ENCODE results near the gene KIF11. TPM values are rescaled to one million over a fixed set of nuclear protein-coding genes. Genes with fewer than 3 reads are reported as not detected.

Gene KIF11
- total RNA-seq, 2 experiments from 2014 or later: 43.8 to 44.4 TPM

GRCh38 chr10:92598321-92598720 lies 5.4 kb downstream of the KIF11 start:
- no peak for ATAC-seq
- Mint-ChIP-seq H3K4me3 (no peak overlapping the region), H3K9me3 (no peaks in the 10 kb centered on the region), H3K36me3 (ENCODE audit: low read depth) (peaks cover 23% of the 10 kb centered on the region), H3K4me1 (ENCODE audit: low read depth) (peaks cover 25% of the 10 kb centered on the region), H3K27me3 (peaks cover 4% of the 10 kb centered on the region), H3K27ac (no peak overlapping the region)
- ChIA-PET POLR2A (interaction anchor here (0.6 kb wide), 1 partner anchor 156 kb away, joined by 3 read pairs; no protein-coding TSS in a partner anchor), CTCF (no interaction called here)
- no peak for DNase-seq
- TF ChIP-seq CTCF (IDR thresholded peaks at IDR 0.05): no peak
- intact Hi-C loops (cut with micrococcal nuclease): no loop called here

- ATAC-seq (no peak), DNase-seq (no peak)
- CTCF ChIA-PET: no interaction called here
- Mint-ChIP-seq H3K27ac (no peak overlapping the region), H3K36me3 (ENCODE audit: low read depth) (peaks cover 38% of the 10 kb centered on the region), H3K9me3 (no peaks in the 10 kb centered on the region), H3K4me1 (ENCODE audit: low read depth) (peaks cover 25% of the 10 kb centered on the region), H3K27me3 (no peaks in the 10 kb centered on the region), H3K4me3 (no peak overlapping the region)
- POLR2A ChIA-PET: no interaction called here
- no peak for TF ChIP-seq CTCF (IDR thresholded peaks at IDR 0.05)
- intact Hi-C loops (cut with micrococcal nuclease): no loop called here
Measured at GRCh38 chr10:92604841-92605240, 11.9 kb downstream of the KIF11 start.

- Mint-ChIP-seq H3K9me3 (no peaks in the 10 kb centered on the region), H3K36me3 (ENCODE audit: low read depth) (peaks cover 52% of the 10 kb centered on the region), H3K4me3 (no peak overlapping the region), H3K27ac (no peak overlapping the region), H3K27me3 (no peaks in the 10 kb centered on the region), H3K4me1 (ENCODE audit: low read depth) (no peaks in the 10 kb centered on the region)
- TF ChIP-seq CTCF (IDR thresholded peaks at IDR 0.05): no peak
- intact Hi-C loops (cut with micrococcal nuclease): no loop called here
- no peak for DNase-seq
- ChIA-PET CTCF (interaction anchor here (1.3 kb wide), 1 partner anchor 96 kb away, joined by 3 read pairs; no protein-coding TSS in a partner anchor), POLR2A (interaction anchor here (1.5 kb wide), 1 partner anchor 26 kb away, joined by 4 read pairs; no protein-coding TSS in a partner anchor)
- no peak for ATAC-seq
Measured at GRCh38 chr10:92615515-92615914, 22.6 kb downstream of the KIF11 start.

- ATAC-seq (no peak), DNase-seq (no peak)
- CTCF ChIA-PET: interaction anchor here (1.9 kb wide), 1 partner anchor 102 kb away, joined by 4 read pairs; no protein-coding TSS in a partner anchor
- Mint-ChIP-seq H3K27ac (no peak overlapping the region), H3K9me3 (no peaks in the 10 kb centered on the region), H3K27me3 (no peaks in the 10 kb centered on the region), H3K36me3 (ENCODE audit: low read depth) (peaks cover 61% of the 10 kb centered on the region), H3K4me1 (ENCODE audit: low read depth) (no peaks in the 10 kb centered on the region), H3K4me3 (no peak overlapping the region)
- no peak for TF ChIP-seq CTCF (IDR thresholded peaks at IDR 0.05)
- intact Hi-C loops (cut with micrococcal nuclease): no loop called here
- POLR2A ChIA-PET: no interaction called here
Measured at GRCh38 chr10:92619368-92619767, 26.4 kb downstream of the KIF11 start.

- POLR2A ChIA-PET: interaction anchor here (0.6 kb wide), 1 partner anchor 490 kb away, joined by 3 read pairs; no protein-coding TSS in a partner anchor
- CTCF ChIA-PET: interaction anchor here (0.9 to 1.0 kb wide), 2 partner anchors 8 to 17 kb away, joined by 3 to 4 read pairs; no protein-coding TSS in a partner anchor
- peaks cover 66% of the 10 kb centered on the region for H3K36me3 Mint-ChIP-seq (ENCODE audit: low read depth)
Measured at GRCh38 chr10:92627845-92628480, 35.0 kb downstream of the KIF11 start.

More at GRCh38 chr10:92627845-92628480, 35.0 kb downstream of the KIF11 start:
- H3K27ac Mint-ChIP-seq: no peak overlapping the region
- ATAC-seq: no peak
- no peaks in the 10 kb centered on the region for H3K4me1 Mint-ChIP-seq (ENCODE audit: low read depth)
- intact Hi-C loops (cut with micrococcal nuclease): no loop called here
- no peaks in the 10 kb centered on the region for H3K27me3 Mint-ChIP-seq
- no peak for TF ChIP-seq CTCF (IDR thresholded peaks at IDR 0.05)
- no peaks in the 10 kb centered on the region for H3K9me3 Mint-ChIP-seq
- DNase-seq: no peak
- no peak overlapping the region for H3K4me3 Mint-ChIP-seq
